Panc1 (cell line): ENCODE measurements around the gene SYNC. TPM values are rescaled to one million over a fixed set of nuclear protein-coding genes. Genes with fewer than 3 reads are reported as not detected.
A peak's percentile ranks its signal among the peaks of the same experiment; 100 is the strongest.

ENCODE experiments used
- ATAC-seq: fragments of 200-7000 bp; cut with Tn5 transposase; 2 replicates; pipeline ENCODE4 v1.9.1; 2020; ENCODE audit warnings: mild to moderate bottlenecking, moderate library complexity
- BruUV-seq: library from RNA; stranded (reverse); fragments of 400-500 nt; replicated peaks from 2 replicates; lab custom pipeline; 2021; lab: Mats Ljungman, UMichigan
- CTCF ChIA-PET: fragments of 300-600 bp; sonication (Branson Sonifier 250); formaldehyde crosslinking; loops from one replicate; lab custom pipeline; 2022; ENCODE audit warnings: antibody characterized with exemption; lab: Charles Lee
- POLR2A ChIA-PET: fragments of 300-600 bp; sonication (Branson Sonifier 250); formaldehyde crosslinking; loops from one replicate; lab custom pipeline; 2022; ENCODE audit warnings: antibody characterized with exemption; lab: Charles Lee
- DNase-seq: peaks from one replicate; pipeline ENCODE4 v3.0.0-alpha.2; 2010; ENCODE audit warnings: low read depth, low spot score
- H3K27ac ChIP-seq: 2 replicates; pipeline ENCODE4 v1.5.1; 2011; ENCODE audit warnings: mild to moderate bottlenecking, low read length, inconsistent platforms
- H3K27me3 ChIP-seq: fragments of 200-500 bp; sonication (Bioruptor generic); 2 replicates; pipeline ENCODE4 v1.6.0; 2014; ENCODE audit warnings: low read length, inconsistent platforms; ENCODE audit not compliant: control insufficient read depth, insufficient read depth
- H3K36me3 ChIP-seq: fragments of 200-500 bp; sonication (Bioruptor generic); 2 replicates; pipeline ENCODE4 v1.5.1; 2014; ENCODE audit warnings: inconsistent platforms, mild to moderate bottlenecking, low read length, moderate library complexity; ENCODE audit not compliant: control insufficient read depth, insufficient read depth
- H3K4me1 ChIP-seq: 2 replicates; pipeline ENCODE4 v1.5.1; 2011; ENCODE audit warnings: inconsistent platforms, mild to moderate bottlenecking, low read length, moderate library complexity; ENCODE audit not compliant: control insufficient read depth, insufficient read depth
- H3K4me3 ChIP-seq, 2 experiments: 2 replicates each; pipeline ENCODE4 v1.5.1; 2011 to 2012; ENCODE audit warnings: low read depth in 2 of 2, low read length in 2 of 2, mild to moderate bottlenecking in 2 of 2, inconsistent platforms in 1 of 2, moderate library complexity in 1 of 2
- H3K9me3 ChIP-seq: fragments of 200-500 bp; sonication (Bioruptor generic); 2 replicates; pipeline ENCODE4 v1.5.1; 2014; ENCODE audit warnings: low read depth, mild to moderate bottlenecking, inconsistent platforms, low read length, moderate library complexity; ENCODE audit not compliant: control insufficient read depth, insufficient read depth
- CTCF ChIP-seq: fragments of 450-650 bp; IDR thresholded peaks from 2 replicates; pipeline ENCODE4 v1.5.1; 2017; ENCODE audit warnings: mild to moderate bottlenecking
- POLR2AphosphoS5 ChIP-seq: IDR thresholded peaks from 2 replicates; pipeline ENCODE4 v1.6.1; 2012; ENCODE audit warnings: mild to moderate bottlenecking, low read depth, low read length, moderate library complexity
- SIN3A ChIP-seq: IDR thresholded peaks from 2 replicates; pipeline ENCODE4 v1.6.1; 2012; ENCODE audit warnings: low read depth, mild to moderate bottlenecking, low read length, moderate library complexity, borderline replicate concordance; ENCODE audit not compliant: insufficient read depth
- TCF7L2 ChIP-seq: IDR thresholded peaks from 2 replicates; pipeline ENCODE4 v1.6.1; 2011; ENCODE audit warnings: mild to moderate bottlenecking, low read depth, low read length, inconsistent platforms
- in situ Hi-C: cut with HindIII; loops from 2 replicates; pipeline ENCODE4 v1.10.0; 2016; ENCODE audit warnings: low sequenced_read_pairs, low pct_unique_long_range_greater_than_20kb
- intact Hi-C: fragments of 100-400 bp; cut with micrococcal nuclease; formaldehyde crosslinking; loops from one replicate; pipeline ENCODE4 v1.10.0; 2022; ENCODE audit not compliant: unreplicated experiment
- total RNA-seq: library from RNA; stranded (reverse); gene quantifications from one replicate; pipeline ENCODE4 v1.2.1, GENCODE V29; 2021; ENCODE audit not compliant: unreplicated experiment
- TF ChIP-seq, protein P1 (sequence below), 2 experiments: IDR thresholded peaks; 2 replicates each; pipeline ENCODE4 v1.6.1; 2011 to 2012; ENCODE audit warnings: low read depth in 2 of 2, control low read depth in 1 of 2, low read length in 1 of 2, mild to moderate bottlenecking in 1 of 2, moderate library complexity in 1 of 2; ENCODE audit not compliant: insufficient read depth in 1 of 2

The SYNC gene
- total RNA-seq, 1 experiment from 2014 or later = 1.3 TPM

- Histone ChIP-seq H3K27me3 (no peaks in the 10 kb centered on the region), H3K36me3 (peaks cover 35% of the 10 kb centered on the region), H3K4me3 (no peak overlapping the region), H3K9me3 (no peaks in the 10 kb centered on the region), H3K4me1 (no peaks in the 10 kb centered on the region), H3K27ac (no peak overlapping the region)
- in situ Hi-C loops = no loop called here
- DNase-seq (no peak), ATAC-seq (0 out of 2 replicates have a peak, but pooled peaks have one; percentile 18)
- POLR2A ChIA-PET = interaction anchor here (0.6 kb wide), 1 partner anchor 32 kb away, joined by 4 read pairs; no protein-coding TSS in a partner anchor
- CTCF ChIA-PET = no interaction called here
- intact Hi-C loops = no loop called here
- TF ChIP-seq SIN3A (no peak), POLR2AphosphoS5 (no peak), TCF7L2 (no peak), CTCF (no peak)
- BruUV-seq = no TSS peak
Observed at GRCh38 chr1:32685498-32685897, 17.1 kb downstream of the SYNC start.

- ChIA-PET POLR2A (interaction anchor here (0.8 kb wide), 1 partner anchor 8 kb away, joined by 9 read pairs; no protein-coding TSS in a partner anchor), CTCF (no interaction called here)
- H3K27me3 ChIP-seq = no peaks in the 10 kb centered on the region
- TF ChIP-seq, protein P1, sequence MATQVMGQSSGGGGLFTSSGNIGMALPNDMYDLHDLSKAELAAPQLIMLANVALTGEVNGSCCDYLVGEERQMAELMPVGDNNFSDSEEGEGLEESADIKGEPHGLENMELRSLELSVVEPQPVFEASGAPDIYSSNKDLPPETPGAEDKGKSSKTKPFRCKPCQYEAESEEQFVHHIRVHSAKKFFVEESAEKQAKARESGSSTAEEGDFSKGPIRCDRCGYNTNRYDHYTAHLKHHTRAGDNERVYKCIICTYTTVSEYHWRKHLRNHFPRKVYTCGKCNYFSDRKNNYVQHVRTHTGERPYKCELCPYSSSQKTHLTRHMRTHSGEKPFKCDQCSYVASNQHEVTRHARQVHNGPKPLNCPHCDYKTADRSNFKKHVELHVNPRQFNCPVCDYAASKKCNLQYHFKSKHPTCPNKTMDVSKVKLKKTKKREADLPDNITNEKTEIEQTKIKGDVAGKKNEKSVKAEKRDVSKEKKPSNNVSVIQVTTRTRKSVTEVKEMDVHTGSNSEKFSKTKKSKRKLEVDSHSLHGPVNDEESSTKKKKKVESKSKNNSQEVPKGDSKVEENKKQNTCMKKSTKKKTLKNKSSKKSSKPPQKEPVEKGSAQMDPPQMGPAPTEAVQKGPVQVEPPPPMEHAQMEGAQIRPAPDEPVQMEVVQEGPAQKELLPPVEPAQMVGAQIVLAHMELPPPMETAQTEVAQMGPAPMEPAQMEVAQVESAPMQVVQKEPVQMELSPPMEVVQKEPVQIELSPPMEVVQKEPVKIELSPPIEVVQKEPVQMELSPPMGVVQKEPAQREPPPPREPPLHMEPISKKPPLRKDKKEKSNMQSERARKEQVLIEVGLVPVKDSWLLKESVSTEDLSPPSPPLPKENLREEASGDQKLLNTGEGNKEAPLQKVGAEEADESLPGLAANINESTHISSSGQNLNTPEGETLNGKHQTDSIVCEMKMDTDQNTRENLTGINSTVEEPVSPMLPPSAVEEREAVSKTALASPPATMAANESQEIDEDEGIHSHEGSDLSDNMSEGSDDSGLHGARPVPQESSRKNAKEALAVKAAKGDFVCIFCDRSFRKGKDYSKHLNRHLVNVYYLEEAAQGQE (IDR thresholded peaks at IDR 0.05; ENCODE audit: insufficient read depth in 1 of 2, low read depth in 2 of 2, low read length in 1 of 2) = no peak
- no peak for TF ChIP-seq POLR2AphosphoS5
- TF ChIP-seq SIN3A = no peak
- intact Hi-C loops (no loop called here), in situ Hi-C loops (no loop called here)
- H3K36me3 ChIP-seq = peaks cover 40% of the 10 kb centered on the region
- H3K9me3 ChIP-seq = no peaks in the 10 kb centered on the region
- DNase-seq (no peak), ATAC-seq (no peak)
- H3K4me3 ChIP-seq = no peak overlapping the region
- no peak overlapping the region for H3K27ac ChIP-seq
- BruUV-seq = TSS peak; percentile 0
- H3K4me1 ChIP-seq = no peaks in the 10 kb centered on the region
Observed at GRCh38 chr1:32684167-32684811, 18.3 kb downstream of the SYNC start.

GRCh38 chr1:32683397-32683796 is 19.2 kb downstream of the SYNC start:
- TF ChIP-seq SIN3A (no peak), POLR2AphosphoS5 (peak; percentile 48; the same call in 1 of the 2 replicates)
- Histone ChIP-seq H3K9me3 (no peaks in the 10 kb centered on the region), H3K4me3 (no peak overlapping the region), H3K27me3 (no peaks in the 10 kb centered on the region), H3K4me1 (no peaks in the 10 kb centered on the region), H3K27ac (no peak overlapping the region), H3K36me3 (peaks cover 41% of the 10 kb centered on the region)
- in situ Hi-C loops = no loop called here
- no peak for ATAC-seq
- POLR2A ChIA-PET = no interaction called here
- intact Hi-C loops = no loop called here
- DNase-seq = no peak
- no TSS peak for BruUV-seq
- CTCF ChIA-PET = no interaction called here
